Neural progenitor cell (in vitro differentiated cells): ENCODE data around the gene ATG9A.

ENCODE experiments used
- EZH2 ChIP-seq: fragments of 200-600 bp; sonication (generic); IDR thresholded peaks from 2 replicates; pipeline ENCODE4 v1.6.1; 2017; ENCODE audit warnings: antibody characterized with exemption, mild to moderate bottlenecking, moderate library complexity
- TF ChIP-seq, protein P1 (sequence below): fragments of 200-600 bp; sonication (generic); IDR thresholded peaks from 2 replicates; pipeline ENCODE4 v1.5.1; 2017; ENCODE audit warnings: antibody characterized with exemption, mild to moderate bottlenecking

DNA sequence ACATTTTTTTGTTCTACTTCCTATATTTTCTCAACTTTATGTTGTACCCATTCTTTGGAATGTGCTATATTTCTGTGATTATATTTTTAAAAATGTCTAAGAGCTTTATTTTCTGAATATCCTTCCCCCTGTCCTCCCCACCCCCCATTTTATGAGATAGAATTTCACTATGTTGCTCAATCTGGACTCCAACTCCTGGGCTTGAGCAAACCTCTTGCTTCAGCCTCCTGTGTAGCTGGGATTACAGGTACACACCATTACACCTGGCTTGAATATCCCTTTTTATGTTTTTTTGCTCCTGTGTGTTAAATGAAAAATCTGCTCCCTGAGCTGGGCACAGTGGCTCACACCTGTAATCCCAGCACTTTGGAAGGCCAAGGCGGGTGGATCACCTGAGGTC lies 32.0 kb downstream of the ATG9A start:
- TF ChIP-seq EZH2, result no peak
- TF ChIP-seq, protein P1, sequence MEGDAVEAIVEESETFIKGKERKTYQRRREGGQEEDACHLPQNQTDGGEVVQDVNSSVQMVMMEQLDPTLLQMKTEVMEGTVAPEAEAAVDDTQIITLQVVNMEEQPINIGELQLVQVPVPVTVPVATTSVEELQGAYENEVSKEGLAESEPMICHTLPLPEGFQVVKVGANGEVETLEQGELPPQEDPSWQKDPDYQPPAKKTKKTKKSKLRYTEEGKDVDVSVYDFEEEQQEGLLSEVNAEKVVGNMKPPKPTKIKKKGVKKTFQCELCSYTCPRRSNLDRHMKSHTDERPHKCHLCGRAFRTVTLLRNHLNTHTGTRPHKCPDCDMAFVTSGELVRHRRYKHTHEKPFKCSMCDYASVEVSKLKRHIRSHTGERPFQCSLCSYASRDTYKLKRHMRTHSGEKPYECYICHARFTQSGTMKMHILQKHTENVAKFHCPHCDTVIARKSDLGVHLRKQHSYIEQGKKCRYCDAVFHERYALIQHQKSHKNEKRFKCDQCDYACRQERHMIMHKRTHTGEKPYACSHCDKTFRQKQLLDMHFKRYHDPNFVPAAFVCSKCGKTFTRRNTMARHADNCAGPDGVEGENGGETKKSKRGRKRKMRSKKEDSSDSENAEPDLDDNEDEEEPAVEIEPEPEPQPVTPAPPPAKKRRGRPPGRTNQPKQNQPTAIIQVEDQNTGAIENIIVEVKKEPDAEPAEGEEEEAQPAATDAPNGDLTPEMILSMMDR, result no peak
